Measurements from ENCODE around the gene NDUFS1.

DNA sequence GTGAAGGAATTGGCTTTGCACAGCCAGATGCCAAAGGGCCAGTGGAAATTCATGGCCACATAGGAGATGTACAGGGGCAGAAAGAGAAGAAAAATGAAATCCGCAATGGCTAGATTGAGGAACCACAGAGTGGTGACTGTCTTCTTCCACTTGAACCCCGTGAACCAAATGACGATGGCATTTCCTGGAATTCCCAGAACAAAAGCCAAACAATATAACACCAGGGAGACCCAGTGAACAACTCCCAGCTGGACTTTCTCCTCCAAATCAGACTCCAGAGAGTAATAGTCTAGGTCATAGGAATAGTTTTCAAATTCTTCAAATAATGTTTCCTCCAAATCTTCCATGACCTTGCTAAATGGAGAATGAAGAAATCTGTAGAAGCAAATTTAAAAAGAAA lies 17.7 kb upstream of the NDUFS1 start:
- TF ChIP-seq, protein P1, sequence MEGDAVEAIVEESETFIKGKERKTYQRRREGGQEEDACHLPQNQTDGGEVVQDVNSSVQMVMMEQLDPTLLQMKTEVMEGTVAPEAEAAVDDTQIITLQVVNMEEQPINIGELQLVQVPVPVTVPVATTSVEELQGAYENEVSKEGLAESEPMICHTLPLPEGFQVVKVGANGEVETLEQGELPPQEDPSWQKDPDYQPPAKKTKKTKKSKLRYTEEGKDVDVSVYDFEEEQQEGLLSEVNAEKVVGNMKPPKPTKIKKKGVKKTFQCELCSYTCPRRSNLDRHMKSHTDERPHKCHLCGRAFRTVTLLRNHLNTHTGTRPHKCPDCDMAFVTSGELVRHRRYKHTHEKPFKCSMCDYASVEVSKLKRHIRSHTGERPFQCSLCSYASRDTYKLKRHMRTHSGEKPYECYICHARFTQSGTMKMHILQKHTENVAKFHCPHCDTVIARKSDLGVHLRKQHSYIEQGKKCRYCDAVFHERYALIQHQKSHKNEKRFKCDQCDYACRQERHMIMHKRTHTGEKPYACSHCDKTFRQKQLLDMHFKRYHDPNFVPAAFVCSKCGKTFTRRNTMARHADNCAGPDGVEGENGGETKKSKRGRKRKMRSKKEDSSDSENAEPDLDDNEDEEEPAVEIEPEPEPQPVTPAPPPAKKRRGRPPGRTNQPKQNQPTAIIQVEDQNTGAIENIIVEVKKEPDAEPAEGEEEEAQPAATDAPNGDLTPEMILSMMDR (conservative IDR thresholded peaks at IDR 0.05; ENCODE audit: low read depth, low read length): no peak
- TF ChIP-seq SMC3 (IDR thresholded peaks at IDR 0.05; ENCODE audit: low read depth, low read length) (no peak), POLR2A (IDR thresholded peaks at IDR 0.05; ENCODE audit: low read depth, low read length) (no peak)

Data from IMR-90 (cell line).